Endometrium (tissue), 2 donors: Measurements from ENCODE around the gene KEL.
"Not testable (repeated sequence)": the region's sequence is repeated elsewhere in the genome, so short reads cannot be mapped to it uniquely, and the experiment has no call there.

Experiments
- FAIRE-seq: peaks from 2 replicates; lab custom pipeline; 2012; peaks lifted over from hg19 to GRCh38; lab: Jason Lieb, UNC
- donor health status: control.
- donor health status: control.

Gene KEL

GRCh38 chr7:142961973-142962926 is at the start of gene KEL:
Gene KEL (minus strand): TSS chr7:142962363. CDS start chr7:142962206, 157 bp downstream.
- FAIRE-seq, result no peak

GRCh38 chr7:143008007-143008901 is 46.1 kb upstream of the KEL start:
- peak; percentile 64 for FAIRE-seq

- FAIRE-seq, result no peak
Measured at GRCh38 chr7:143005632-143006260, 43.6 kb upstream of the KEL start.

DNA sequence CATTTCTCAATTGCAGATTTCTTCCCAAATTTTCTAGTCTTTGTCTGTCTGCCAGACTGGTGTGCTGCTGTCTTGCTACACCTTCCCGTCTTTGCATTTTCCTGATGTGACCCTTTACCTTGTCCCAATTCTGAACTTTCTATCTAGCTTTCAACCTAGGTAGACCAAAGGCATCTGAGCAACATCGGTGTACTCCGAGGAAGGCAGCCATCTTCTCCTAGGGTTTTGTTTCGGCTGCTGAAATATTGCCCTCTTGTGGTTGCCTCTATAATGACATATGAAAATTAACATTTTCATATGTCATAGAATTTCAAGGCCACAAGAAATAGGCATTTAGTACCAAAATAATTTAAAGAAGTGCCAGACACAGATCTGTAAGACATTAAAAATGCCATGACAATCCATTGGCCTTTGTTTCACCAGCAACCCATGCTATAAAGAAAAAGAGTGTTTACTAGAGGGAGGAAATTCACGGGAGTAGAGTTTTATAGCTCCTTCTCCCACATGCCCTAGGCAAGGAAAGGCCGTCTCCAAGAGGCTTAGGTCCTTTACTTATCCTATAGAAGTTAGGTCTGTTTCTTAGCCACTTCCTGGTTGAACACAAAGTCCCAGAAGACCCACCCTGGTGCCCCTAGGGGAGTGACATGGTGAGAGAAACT is 41.4 kb upstream of the KEL start:
- peak; percentile 59 for FAIRE-seq

GRCh38 chr7:143002898-143003297 is 40.7 kb upstream of the KEL start:
- FAIRE-seq, result no peak

DNA sequence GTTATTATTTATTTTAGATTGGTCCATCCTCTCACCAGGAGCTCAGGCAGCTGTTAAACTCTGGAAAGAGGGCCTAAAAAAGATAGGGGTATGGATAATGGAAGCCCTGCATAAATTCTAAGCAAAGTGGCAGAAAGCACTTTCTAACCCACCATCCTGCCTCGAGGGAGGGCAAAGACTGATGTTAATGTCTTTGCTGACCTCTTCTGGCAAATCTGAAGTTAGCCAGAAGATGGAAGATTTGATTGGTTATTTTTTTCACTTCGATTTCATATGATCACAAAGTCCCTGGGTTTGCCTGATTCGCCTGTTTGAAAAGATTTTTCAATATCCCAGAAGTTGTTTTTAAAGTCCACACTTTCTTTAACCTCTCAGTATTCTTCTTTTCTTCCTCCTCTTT is 39.9 kb upstream of the KEL start:
- no peak for FAIRE-seq

DNA sequence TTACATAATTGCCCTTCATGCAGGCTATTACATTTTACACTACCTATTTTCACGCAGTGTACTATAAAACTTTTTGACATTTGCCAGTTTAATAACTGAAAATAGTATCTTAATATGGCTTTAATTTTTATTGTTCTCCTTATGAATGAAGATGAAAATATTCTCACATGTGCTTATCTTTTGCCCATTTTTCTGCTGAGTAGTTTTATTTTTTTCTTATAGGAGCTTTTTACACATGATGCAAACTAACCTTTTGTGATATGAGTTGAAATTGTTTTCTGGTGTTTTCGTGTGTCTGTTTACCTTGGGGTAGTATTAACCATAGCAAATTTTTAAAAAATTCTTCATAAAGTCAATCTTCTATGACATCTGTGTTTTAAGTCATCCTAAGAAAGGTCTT is 38.5 kb upstream of the KEL start:
- FAIRE-seq, result no peak

DNA sequence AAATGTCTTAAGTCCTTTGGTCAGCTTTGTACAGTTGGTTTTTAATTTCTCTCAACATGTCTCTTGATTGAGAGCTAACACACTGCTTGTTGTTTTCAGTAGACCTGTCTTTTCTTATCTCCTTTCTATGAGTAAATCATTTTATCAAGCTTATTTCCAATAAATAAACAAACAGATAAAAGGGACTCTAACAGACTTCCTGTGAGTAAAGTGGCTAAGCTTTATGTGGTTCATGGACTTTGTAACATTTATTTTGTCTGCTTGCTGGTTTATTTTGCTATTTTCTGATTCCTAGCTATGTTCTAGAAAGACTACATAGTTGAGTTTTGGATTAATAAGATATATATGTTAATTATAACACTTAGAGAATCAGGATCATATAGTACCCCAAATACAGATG is 37.6 kb upstream of the KEL start:
- FAIRE-seq, result no peak

- FAIRE-seq, result no peak
Measured at GRCh38 chr7:142998966-142999365, 36.8 kb upstream of the KEL start.

DNA sequence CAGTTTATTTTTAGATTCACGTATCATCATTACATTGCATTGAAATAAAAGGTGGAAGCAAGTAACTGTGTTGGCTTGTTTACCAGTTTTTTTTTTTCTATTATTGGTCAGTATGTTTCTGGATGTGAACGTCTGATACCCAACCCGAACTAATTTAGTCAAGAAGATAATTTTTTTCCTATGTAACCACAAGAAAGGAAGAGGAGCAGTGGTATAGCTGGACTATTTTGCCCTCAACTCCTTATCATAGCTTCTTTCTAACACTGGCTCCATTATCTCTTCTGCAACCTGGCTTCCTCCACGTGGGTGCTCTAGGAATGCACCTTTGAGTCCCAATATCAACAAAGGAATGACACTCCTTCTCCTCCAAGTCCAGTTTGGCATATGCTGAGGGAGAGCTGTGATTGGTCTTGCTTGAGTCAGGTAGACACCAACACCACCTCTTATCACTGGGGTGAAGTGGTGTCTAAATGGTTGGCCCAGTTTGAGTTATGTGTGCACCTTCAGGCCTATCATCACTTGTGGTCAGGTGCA is 35.4 kb upstream of the KEL start:
- no peak for FAIRE-seq

GRCh38 chr7:142992427-142992826 is 30.3 kb upstream of the KEL start:
- FAIRE-seq, result no peak

DNA sequence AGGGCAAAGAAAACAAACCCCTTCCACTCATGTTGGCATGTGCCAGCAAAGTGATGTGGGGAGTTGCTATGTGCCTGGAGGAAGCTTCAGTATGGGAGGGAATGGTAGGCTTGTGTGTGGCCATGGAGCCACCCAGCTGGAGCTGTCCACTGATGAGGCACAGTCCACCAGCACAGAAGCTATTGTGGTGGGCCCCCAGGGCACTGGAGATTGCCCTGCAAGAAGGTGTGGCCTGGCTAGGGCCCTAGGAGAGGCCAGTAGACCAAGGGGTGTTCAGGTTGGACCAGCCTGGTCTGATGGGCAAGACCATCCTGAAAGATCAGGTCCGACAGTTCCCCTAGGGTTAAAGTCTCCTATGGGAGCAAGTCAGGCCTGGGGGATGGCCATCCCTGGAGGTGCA is 22.1 kb upstream of the KEL start:
- FAIRE-seq, result no peak

GRCh38 chr7:142983825-142984224 is 21.7 kb upstream of the KEL start:
- FAIRE-seq, result no peak

GRCh38 chr7:142978402-142978801 is 16.2 kb upstream of the KEL start:
- FAIRE-seq, result not testable (repeated sequence)

DNA sequence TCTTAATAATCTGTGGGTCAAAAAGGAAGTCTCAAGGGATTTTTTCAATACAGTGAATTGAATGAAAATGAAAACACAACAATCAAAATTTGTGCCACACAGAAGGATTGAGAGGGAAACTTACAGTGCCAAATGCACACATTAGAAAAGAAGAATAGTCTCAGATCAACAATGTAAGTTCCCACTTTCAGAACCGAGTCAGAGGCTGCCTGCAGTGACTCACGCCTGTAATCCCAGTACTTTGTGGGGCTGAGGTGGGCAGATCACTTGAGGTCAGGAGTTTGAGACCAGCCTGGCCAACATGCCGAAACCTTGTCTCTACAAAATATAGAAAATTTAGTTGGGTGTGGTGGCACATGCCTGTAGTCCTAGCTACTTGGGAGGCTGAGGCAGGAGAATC is 12.5 kb upstream of the KEL start:
- no peak for FAIRE-seq

GRCh38 chr7:142969183-142969582 is 7.0 kb upstream of the KEL start:
- no peak for FAIRE-seq

GRCh38 chr7:142968229-142968628 is 6.1 kb upstream of the KEL start:
- FAIRE-seq, result no peak

DNA sequence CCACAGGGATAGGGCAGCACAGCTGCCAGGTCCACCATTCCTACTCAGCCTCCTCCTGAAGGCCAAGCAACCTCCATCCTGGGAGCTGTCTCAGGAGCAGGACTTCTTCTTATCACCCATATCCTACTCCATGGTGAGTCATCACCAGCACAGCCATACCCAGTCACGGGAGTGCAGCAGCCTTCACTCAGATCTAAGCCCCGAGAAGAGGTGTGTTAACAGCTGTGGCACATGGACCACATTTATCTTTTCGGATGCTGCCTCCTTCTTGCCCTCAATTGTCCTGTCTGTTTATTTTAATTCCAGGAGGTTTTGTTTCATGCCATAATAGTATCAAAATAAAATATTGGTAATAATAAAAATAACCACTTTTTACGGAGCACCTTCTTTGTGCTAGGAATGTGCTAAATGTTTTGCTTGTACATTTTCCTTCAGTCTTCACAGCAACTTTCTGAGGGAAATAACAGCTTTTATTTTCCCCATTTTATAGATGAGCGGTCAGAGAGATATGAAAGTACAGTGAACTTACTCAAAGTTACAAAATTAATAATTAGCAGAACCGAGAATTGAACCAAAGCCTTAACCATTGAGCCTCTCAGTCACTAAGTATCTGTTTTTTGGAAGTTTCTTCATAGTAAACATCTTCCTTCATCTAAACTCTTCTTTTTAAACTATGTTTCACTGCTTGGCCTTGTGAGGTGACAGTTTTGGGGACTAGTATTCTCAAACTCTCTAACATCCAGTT is 2.5 kb upstream of the KEL start:
- FAIRE-seq, result no peak

DNA sequence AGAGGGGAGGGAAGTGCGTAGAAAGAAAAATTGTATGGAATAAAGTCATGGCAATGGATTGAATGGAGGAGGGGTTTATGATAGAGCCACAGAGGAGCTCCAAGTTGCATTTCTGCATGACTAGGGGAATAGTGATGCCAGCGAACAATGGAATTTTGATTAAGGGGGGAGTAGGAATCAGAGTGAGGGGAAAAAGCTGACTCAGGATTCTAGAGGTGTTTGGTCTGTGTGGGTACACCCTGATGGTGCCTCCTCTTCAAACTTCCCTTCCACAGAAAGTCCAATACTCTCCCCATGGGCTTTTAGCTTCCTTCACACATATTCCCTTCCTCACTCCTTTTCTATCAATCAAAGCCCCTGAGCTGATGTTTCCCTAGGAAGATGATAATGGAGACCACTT is 1.8 kb upstream of the KEL start:
- FAIRE-seq, result no peak

DNA sequence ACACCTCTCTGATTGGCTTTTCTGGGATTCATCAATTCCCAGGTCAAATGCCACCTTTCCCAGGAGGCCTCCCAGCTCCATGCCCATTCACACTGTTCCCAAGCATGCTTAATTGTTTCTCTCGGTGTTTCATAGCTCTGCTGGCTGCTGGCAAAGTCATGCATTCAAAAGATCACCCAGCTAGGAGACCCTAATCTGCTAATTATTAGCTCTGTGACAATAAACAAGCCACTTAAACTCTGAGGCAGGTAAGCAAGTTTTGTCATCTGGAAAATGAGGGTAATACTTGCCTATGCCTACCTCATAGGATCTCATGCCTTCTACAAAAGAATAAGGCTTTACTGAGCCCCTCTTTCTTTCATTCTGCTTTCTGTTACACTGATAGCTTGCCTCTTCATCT is 828 bp upstream of the KEL start:
- FAIRE-seq, result no peak

GRCh38 chr7:142961595-142961972 is 579 bp downstream of the KEL start:
- no peak for FAIRE-seq
